Measurements from ENCODE around the gene AJM1. TPM values are rescaled to one million over a fixed set of nuclear protein-coding genes. Genes with fewer than 3 reads are reported as not detected.
"Not testable (repeated sequence)": the region's sequence is repeated elsewhere in the genome, so short reads cannot be mapped to it uniquely, and the experiment has no call there.

The AJM1 gene
- total RNA-seq, 1 donor from 2014 or later: 1.0 TPM

GRCh38 chr9:136831720-136832104, 10.6 kb upstream of the AJM1 start:
- no peak for DNase-seq

- DNase-seq: no peak
Observed at GRCh38 chr9:136832581-136832980, 9.7 kb upstream of the AJM1 start.

- DNase-seq: not testable (repeated sequence)
Observed at GRCh38 chr9:136833381-136834048, 8.8 kb upstream of the AJM1 start.

- no peak for DNase-seq
Observed at GRCh38 chr9:136835162-136835931, 6.9 kb upstream of the AJM1 start.

GRCh38 chr9:136835932-136836904, 6.1 kb upstream of the AJM1 start:
- no peak for DNase-seq

GRCh38 chr9:136837146-136837855, 5.0 kb upstream of the AJM1 start:
- DNase-seq: no peak

- not testable (repeated sequence) for DNase-seq
Observed at GRCh38 chr9:136837856-136838277, 4.4 kb upstream of the AJM1 start.

GRCh38 chr9:136838314-136839228, 3.7 kb upstream of the AJM1 start:
- no peak for DNase-seq

GRCh38 chr9:136839229-136840139, 2.8 kb upstream of the AJM1 start:
- no peak for DNase-seq

GRCh38 chr9:136840140-136840876, 2.0 kb upstream of the AJM1 start:
- no peak for DNase-seq

- DNase-seq: peak; percentile 37
Observed at GRCh38 chr9:136840877-136841645, 1.2 kb upstream of the AJM1 start.

- DNase-seq: not testable (repeated sequence)
Observed at GRCh38 chr9:136841646-136842379, 465 bp upstream of the AJM1 start.

- not testable (repeated sequence) for DNase-seq
Observed at GRCh38 chr9:136843159-136843800, 1.0 kb downstream of the AJM1 start.

GRCh38 chr9:136843801-136844740, 1.8 kb downstream of the AJM1 start:
- DNase-seq: peak; percentile 36

- no peak for DNase-seq
Observed at GRCh38 chr9:136844761-136845464, 2.6 kb downstream of the AJM1 start.

Measured in dermis blood vessel endothelial cell (primary cell).